Mesendoderm (in vitro differentiated cells): Measurements from ENCODE around the gene LKAAEAR1.
A peak's percentile ranks its signal among the peaks of the same experiment; 100 is the strongest.

ENCODE experiments used
- DNase-seq: peaks from one replicate; pipeline ENCODE4 v3.0.0; 2013
- H2AK5ac ChIP-seq: 2 replicates; pipeline ENCODE4 v1.6.1; 2013; ENCODE audit warnings: low read length, inconsistent platforms
- H2BK120ac ChIP-seq: 2 replicates; pipeline ENCODE4 v1.6.1; 2013; ENCODE audit warnings: low read depth, mild to moderate bottlenecking, low read length, moderate library complexity, mixed read lengths
- H2BK15ac ChIP-seq: replicated peaks from 2 replicates; pipeline ENCODE4 v1.6.1; 2013; ENCODE audit warnings: low read depth, mild to moderate bottlenecking, moderate library complexity
- H2BK5ac ChIP-seq: 2 replicates; pipeline ENCODE4 v1.6.1; 2013; ENCODE audit warnings: low read length, inconsistent platforms
- H3K18ac ChIP-seq: 2 replicates; pipeline ENCODE4 v1.6.1; 2013; ENCODE audit warnings: mild to moderate bottlenecking, low read length, mixed read lengths
- H3K23ac ChIP-seq: one replicate; pipeline ENCODE4 v1.6.1; 2013; ENCODE audit warnings: low read length
- H3K27ac ChIP-seq: 2 replicates; pipeline ENCODE4 v1.5.1; 2013; ENCODE audit warnings: low read depth, mild to moderate bottlenecking, inconsistent platforms, low read length, moderate library complexity
- H3K27me3 ChIP-seq: 2 replicates; pipeline ENCODE4 v1.6.1; 2013; ENCODE audit warnings: low read length, control low read depth, mild to moderate bottlenecking, inconsistent platforms; ENCODE audit not compliant: insufficient read depth, poor library complexity
- H3K36me3 ChIP-seq: 2 replicates; pipeline ENCODE4 v1.6.1; 2013; ENCODE audit warnings: low read length, inconsistent platforms; ENCODE audit not compliant: control insufficient read depth, insufficient read depth
- H3K4ac ChIP-seq: one replicate; pipeline ENCODE4 v1.6.1; 2013; ENCODE audit warnings: low read depth, mild to moderate bottlenecking, low read length, moderate library complexity
- H3K4me1 ChIP-seq: 2 replicates; pipeline ENCODE4 v1.6.1; 2013; ENCODE audit warnings: low read depth, low read length, inconsistent platforms; ENCODE audit not compliant: control insufficient read depth
- H3K4me2 ChIP-seq: 2 replicates; pipeline ENCODE4 v1.6.1; 2013; ENCODE audit warnings: low read length
- H3K4me3 ChIP-seq: 2 replicates; pipeline ENCODE4 v1.5.1; 2013; ENCODE audit warnings: mild to moderate bottlenecking, low read length
- H3K56ac ChIP-seq: one replicate; pipeline ENCODE4 v1.6.1; 2013; ENCODE audit warnings: low read length
- H3K79me1 ChIP-seq: 2 replicates; pipeline ENCODE4 v1.6.1; 2013; ENCODE audit warnings: low read length, inconsistent platforms
- H3K79me2 ChIP-seq: 2 replicates; pipeline ENCODE4 v1.6.1; 2013; ENCODE audit warnings: mild to moderate bottlenecking, low read length; ENCODE audit not compliant: control insufficient read depth, insufficient read depth
- H3K9ac ChIP-seq: 2 replicates; pipeline ENCODE4 v1.6.1; 2013; ENCODE audit warnings: low read length, inconsistent platforms
- H4K5ac ChIP-seq: one replicate; pipeline ENCODE4 v1.6.1; 2013; ENCODE audit warnings: low read length
- H4K8ac ChIP-seq: one replicate; pipeline ENCODE4 v1.6.1; 2013; ENCODE audit warnings: low read depth, mild to moderate bottlenecking, control low read depth, low read length, moderate library complexity
- WGBS: extraction: QIAGEN DNeasy Blood & Tissue Kit; methylation state at CpG from one replicate; pipeline ENCODE4 v1.1.7; 2013; ENCODE audit warnings: low lambda C conversion rate, missing lambda C conversion rate; ENCODE audit not compliant: insufficient coverage; ENCODE audit errors: extremely low coverage; 5-methylcytosine and 5-hydroxymethylcytosine counted together

The LKAAEAR1 gene

GRCh38 chr20:64108731-64109681 is 24.8 kb upstream of the LKAAEAR1 start:
- Histone ChIP-seq H4K8ac (no peak overlapping the region), H3K56ac (no peak overlapping the region), H2BK5ac (no peak overlapping the region), H2BK15ac (no peak overlapping the region), H3K79me2 (no peaks in the 10 kb centered on the region), H2AK5ac (no peak overlapping the region), H3K23ac (no peak overlapping the region), H3K79me1 (no peaks in the 10 kb centered on the region), H3K36me3 (no peaks in the 10 kb centered on the region), H2BK120ac (no peak overlapping the region), H3K4me1 (no peaks in the 10 kb centered on the region), H4K5ac (no peak overlapping the region), H3K4me3 (no peak overlapping the region), H3K4ac (no peak overlapping the region), H3K9ac (no peak overlapping the region), H3K27ac (no peak overlapping the region), H3K18ac (no peak overlapping the region), H3K4me2 (no peak overlapping the region), H3K27me3 (no peaks in the 10 kb centered on the region)
- no CpG with 5 or more reads among the region's 26 CpGs for WGBS
- no peak for DNase-seq

- no CpG with 5 or more reads among the region's 19 CpGs for WGBS
- Histone ChIP-seq H3K27me3 (no peaks in the 10 kb centered on the region), H3K18ac (no peak overlapping the region), H3K4me2 (no peak overlapping the region), H3K4ac (no peak overlapping the region), H4K8ac (no peak overlapping the region), H3K4me3 (no peak overlapping the region), H3K4me1 (no peaks in the 10 kb centered on the region), H3K27ac (no peak overlapping the region), H3K79me1 (no peaks in the 10 kb centered on the region), H2BK15ac (no peak overlapping the region), H2BK5ac (no peak overlapping the region), H4K5ac (no peak overlapping the region), H3K23ac (no peak overlapping the region), H3K36me3 (no peaks in the 10 kb centered on the region), H3K56ac (no peak overlapping the region), H2AK5ac (no peak overlapping the region), H3K9ac (no peak overlapping the region), H3K79me2 (no peaks in the 10 kb centered on the region), H2BK120ac (no peak overlapping the region)
- DNase-seq: no peak
Measured at GRCh38 chr20:64107736-64108457, 23.7 kb upstream of the LKAAEAR1 start.

GRCh38 chr20:64106981-64107735 is 23.0 kb upstream of the LKAAEAR1 start, which contains the start of gene NPBWR2:
Gene NPBWR2, minus strand, starts transcription at chr20:64107565. Its CDS starts 734 bp downstream, at chr20:64106831.
- Histone ChIP-seq H3K18ac (no peak within 1 kb of the TSS), H3K27ac (no peak within 1 kb of the TSS), H4K8ac (no peak within 1 kb of the TSS), H3K27me3 (no peaks in the 10 kb centered on the region), H3K36me3 (no peaks in the 10 kb centered on the region), H3K4ac (no peak within 1 kb of the TSS), H3K4me2 (no peak within 1 kb of the TSS), H3K23ac (no peak within 1 kb of the TSS), H3K56ac (no peak within 1 kb of the TSS), H2AK5ac (no peak within 1 kb of the TSS), H3K9ac (no peak within 1 kb of the TSS), H2BK15ac (no peak within 1 kb of the TSS), H3K4me3 (no peak within 1 kb of the TSS), H4K5ac (no peak within 1 kb of the TSS), H2BK120ac (no peak within 1 kb of the TSS), H3K79me2 (no peaks in the 10 kb centered on the region), H3K4me1 (no peaks in the 10 kb centered on the region), H3K79me1 (no peaks in the 10 kb centered on the region), H2BK5ac (no peak within 1 kb of the TSS)
- DNase-seq: peak; percentile 30
- WGBS: no CpG with 5 or more reads among the region's 22 CpGs

- no peaks in the 10 kb centered on the region for H3K79me2 ChIP-seq
- no peak overlapping the region for H3K4me2 ChIP-seq
- DNase-seq: no peak
- no peak overlapping the region for H2BK15ac ChIP-seq
- H3K23ac ChIP-seq: no peak overlapping the region
- no peaks in the 10 kb centered on the region for H3K36me3 ChIP-seq
- H2BK120ac ChIP-seq: no peak overlapping the region
- no peaks in the 10 kb centered on the region for H3K79me1 ChIP-seq
- WGBS: no CpG with 5 or more reads among the region's 28 CpGs
- H4K8ac ChIP-seq: no peak overlapping the region
- H3K27ac ChIP-seq: no peak overlapping the region
- no peak overlapping the region for H3K4me3 ChIP-seq
- H3K27me3 ChIP-seq: no peaks in the 10 kb centered on the region
- H3K4me1 ChIP-seq: no peaks in the 10 kb centered on the region
- H3K56ac ChIP-seq: no peak overlapping the region
- H3K18ac ChIP-seq: no peak overlapping the region
- H3K4ac ChIP-seq: no peak overlapping the region
- no peak overlapping the region for H2BK5ac ChIP-seq
- H2AK5ac ChIP-seq: no peak overlapping the region
- no peak overlapping the region for H3K9ac ChIP-seq
- H4K5ac ChIP-seq: no peak overlapping the region
Measured at GRCh38 chr20:64106435-64106961, 22.3 kb upstream of the LKAAEAR1 start.

- no peak overlapping the region for H3K4me2 ChIP-seq
- no peaks in the 10 kb centered on the region for H3K36me3 ChIP-seq
- H4K5ac ChIP-seq: no peak overlapping the region
- H3K79me2 ChIP-seq: no peaks in the 10 kb centered on the region
- H3K18ac ChIP-seq: no peak overlapping the region
- H3K4me3 ChIP-seq: no peak overlapping the region
- no peak overlapping the region for H3K56ac ChIP-seq
- no peak overlapping the region for H4K8ac ChIP-seq
- no peak for DNase-seq
- H3K23ac ChIP-seq: no peak overlapping the region
- no peak overlapping the region for H2BK120ac ChIP-seq
- H3K79me1 ChIP-seq: no peaks in the 10 kb centered on the region
- no peak overlapping the region for H3K4ac ChIP-seq
- H3K27ac ChIP-seq: no peak overlapping the region
- H3K27me3 ChIP-seq: no peaks in the 10 kb centered on the region
- H2BK5ac ChIP-seq: no peak overlapping the region
- no peak overlapping the region for H3K9ac ChIP-seq
- WGBS: no CpG with 5 or more reads among the region's 39 CpGs
- H2AK5ac ChIP-seq: no peak overlapping the region
- H2BK15ac ChIP-seq: no peak overlapping the region
- H3K4me1 ChIP-seq: no peaks in the 10 kb centered on the region
Measured at GRCh38 chr20:64105846-64106434, 21.7 kb upstream of the LKAAEAR1 start.
